Neural cell (in vitro differentiated cells): ENCODE measurements around the gene MED15. TPM values are rescaled to one million over a fixed set of nuclear protein-coding genes. Genes with fewer than 3 reads are reported as not detected.

Experiments
- H2AFZ ChIP-seq: fragments of 200-600, 300-800 bp; sonication (generic), shearing (Covaris generic); 2 replicates; pipeline ENCODE4 v1.6.0; 2014; ENCODE audit warnings: low read depth, mild to moderate bottlenecking, antibody characterized with exemption, low read length, moderate library complexity
- H3F3A ChIP-seq: fragments of 200-600 bp; shearing (Covaris generic); 2 replicates; pipeline ENCODE4 v1.6.1; 2016; ENCODE audit warnings: mild to moderate bottlenecking, moderate library complexity, mixed read lengths, antibody characterized with exemption, low read length; ENCODE audit not compliant: insufficient read depth, poor library complexity, severe bottlenecking
- H3K27ac ChIP-seq: fragments of 200-600, 300-800 bp; sonication (generic), shearing (Covaris generic); 2 replicates; pipeline ENCODE4 v1.5.1; 2014; ENCODE audit warnings: mild to moderate bottlenecking, low read length, moderate library complexity
- H3K27me3 ChIP-seq: fragments of 300-800, 200-600 bp; sonication (generic), shearing (Covaris generic); 2 replicates; pipeline ENCODE4 v1.6.0; 2014; ENCODE audit warnings: mild to moderate bottlenecking, low read depth, low read length, moderate library complexity; ENCODE audit not compliant: insufficient read depth
- H3K36me3 ChIP-seq: fragments of 300-800, 200-600 bp; sonication (generic), shearing (Covaris generic); 2 replicates; pipeline ENCODE4 v1.5.1; 2014; ENCODE audit warnings: mild to moderate bottlenecking, antibody characterized with exemption, low read length, moderate library complexity; ENCODE audit not compliant: insufficient read depth
- H3K4me2 ChIP-seq: fragments of 300-800, 200-600 bp; sonication (generic), shearing (Covaris generic); 2 replicates; pipeline ENCODE4 v1.6.0; 2014; ENCODE audit warnings: mild to moderate bottlenecking, low read length
- H3K4me3 ChIP-seq: fragments of 300-800, 200-600 bp; sonication (generic), shearing (Covaris generic); 2 replicates; pipeline ENCODE4 v1.5.1; 2014; ENCODE audit warnings: mild to moderate bottlenecking, low read length, moderate library complexity
- H3K79me2 ChIP-seq: fragments of 200-600 bp; shearing (Covaris generic); replicated peaks from 2 replicates; pipeline ENCODE4 v1.6.0; 2014; ENCODE audit warnings: mild to moderate bottlenecking, low read length, moderate library complexity; ENCODE audit not compliant: insufficient read depth
- H3K9ac ChIP-seq: fragments of 300-800, 200-600 bp; sonication (generic), shearing (Covaris generic); 2 replicates; pipeline ENCODE4 v1.6.1; 2016; ENCODE audit warnings: mild to moderate bottlenecking, low read length, mixed read lengths
- H3K9me2 ChIP-seq: fragments of 200-600 bp; shearing (Covaris generic); 2 replicates; pipeline ENCODE4 v1.6.1; 2016; ENCODE audit warnings: mild to moderate bottlenecking, low read length, mixed read lengths; ENCODE audit not compliant: insufficient read depth
- H3K9me3 ChIP-seq: fragments of 200-600, 300-800 bp; sonication (generic), shearing (Covaris generic); 2 replicates; pipeline ENCODE4 v1.6.1; 2016; ENCODE audit warnings: mild to moderate bottlenecking, mixed run types, low read length, moderate library complexity, mixed read lengths
- H4K20me1 ChIP-seq: fragments of 200-600 bp; shearing (Covaris generic); 2 replicates; pipeline ENCODE4 v1.6.1; 2016; ENCODE audit warnings: mild to moderate bottlenecking, mixed run types; ENCODE audit not compliant: insufficient read depth
- CTCF ChIP-seq: fragments of 450-650 bp; IDR thresholded peaks from 2 replicates; pipeline ENCODE4 v1.5.1; 2014; ENCODE audit warnings: antibody characterized with exemption, mild to moderate bottlenecking, moderate library complexity; ENCODE audit not compliant: poor library complexity, severe bottlenecking
- EP300 ChIP-seq: fragments of 450-650 bp; conservative IDR thresholded peaks from 2 replicates; pipeline ENCODE4 v1.6.1; 2014; ENCODE audit warnings: antibody characterized with exemption, mild to moderate bottlenecking, moderate library complexity; ENCODE audit not compliant: poor library complexity, severe bottlenecking
- EZH2 ChIP-seq: fragments of 200-600, 300-800 bp; shearing (Covaris generic), sonication (generic); IDR thresholded peaks from 2 replicates; pipeline ENCODE4 v1.6.1; 2014; ENCODE audit warnings: antibody characterized with exemption, low read length, borderline replicate concordance, mild to moderate bottlenecking; ENCODE audit not compliant: insufficient read depth, poor library complexity, severe bottlenecking
- MXI1 ChIP-seq: fragments of 450-650 bp; conservative IDR thresholded peaks from 2 replicates; pipeline ENCODE4 v1.6.1; 2014; ENCODE audit warnings: antibody characterized with exemption, mild to moderate bottlenecking; ENCODE audit not compliant: poor library complexity, severe bottlenecking
- POLR2AphosphoS5 ChIP-seq: IDR thresholded peaks from 2 replicates; pipeline ENCODE4 v1.6.1; 2012
- RAD21 ChIP-seq: fragments of 450-650 bp; conservative IDR thresholded peaks from 2 replicates; pipeline ENCODE4 v1.6.1; 2014; ENCODE audit warnings: antibody characterized with exemption, mild to moderate bottlenecking, moderate library complexity
- REST ChIP-seq: IDR thresholded peaks from 2 replicates; pipeline ENCODE4 v1.6.1; 2012; ENCODE audit warnings: borderline replicate concordance
- SMC3 ChIP-seq: fragments of 450-650 bp; conservative IDR thresholded peaks from 2 replicates; pipeline ENCODE4 v1.6.1; 2014; ENCODE audit warnings: antibody characterized with exemption, mild to moderate bottlenecking, moderate library complexity; ENCODE audit not compliant: poor library complexity
- TAF1 ChIP-seq: IDR thresholded peaks from 2 replicates; pipeline ENCODE4 v1.6.1; 2012; ENCODE audit warnings: low read depth
- polyA plus RNA-seq: library from polyadenylated mRNA; depleted of rRNA; stranded (reverse); fragments of >200 nt; gene quantifications from 2 replicates; pipeline ENCODE4 v1.2.3, GENCODE V29; 2014

MED15 gene
- polyA plus RNA-seq, 1 donor from 2014 or later: 13.2 TPM

DNA sequence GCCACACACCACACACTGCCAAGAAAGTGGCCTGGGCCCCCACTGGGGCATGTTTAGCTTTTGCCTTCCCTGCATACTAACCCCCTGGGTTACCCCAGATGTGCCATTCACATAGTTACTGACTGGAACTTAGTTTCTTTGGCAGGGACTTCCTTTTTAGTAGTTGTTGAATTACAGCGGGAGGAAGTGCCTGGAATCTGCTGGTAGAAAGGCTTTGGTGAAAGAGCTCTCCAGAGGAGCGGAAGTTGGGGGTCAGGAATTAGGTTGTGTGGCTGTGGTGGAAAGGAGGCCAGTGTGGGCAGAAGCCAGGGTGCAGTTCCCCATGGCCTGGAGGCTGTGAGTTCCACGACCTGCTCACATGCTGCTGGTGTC, 69.0 kb downstream of the MED15 start:
- Histone ChIP-seq H3K27ac (no peak overlapping the region), H3K9me3 (no peaks in the 10 kb centered on the region), H3K9me2 (no peaks in the 10 kb centered on the region), H3K4me2 (no peak overlapping the region), H3F3A (no peaks in the 10 kb centered on the region), H3K9ac (no peak overlapping the region), H3K36me3 (peaks cover 7% of the 10 kb centered on the region), H4K20me1 (no peaks in the 10 kb centered on the region), H3K27me3 (no peaks in the 10 kb centered on the region), H3K4me3 (no peak overlapping the region), H3K79me2 (no peaks in the 10 kb centered on the region), H2AFZ (no peak overlapping the region)
- TF ChIP-seq EP300 (no peak), RAD21 (no peak), REST (no peak), MXI1 (no peak), CTCF (no peak)

DNA sequence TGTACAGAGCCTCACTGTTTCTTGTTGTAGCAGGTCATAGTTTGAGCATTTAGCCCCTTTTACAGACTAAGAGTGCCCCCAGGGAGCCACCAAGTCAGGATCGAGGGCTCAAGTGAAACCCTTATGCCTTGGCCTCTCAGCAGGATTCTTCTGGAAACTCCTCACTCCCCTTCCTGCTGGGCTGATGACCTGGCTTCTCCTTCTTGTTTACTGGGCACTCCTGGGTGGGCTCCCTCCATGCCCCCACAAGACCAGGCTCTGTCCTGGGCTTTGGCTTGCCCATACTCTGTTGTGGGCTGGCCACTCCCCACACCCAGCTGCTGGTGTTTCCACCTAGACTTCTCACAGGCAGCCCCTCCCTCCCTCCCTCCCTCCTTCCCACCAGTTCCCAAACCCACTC, 69.6 kb downstream of the MED15 start:
- no peak for TF ChIP-seq RAD21
- TF ChIP-seq EZH2: no peak
- no peak for TF ChIP-seq MXI1
- no peak for TF ChIP-seq EP300
- TF ChIP-seq REST: no peak
- TF ChIP-seq TAF1: no peak
- no peak for TF ChIP-seq CTCF
- no peak for TF ChIP-seq SMC3
- no peak for TF ChIP-seq POLR2AphosphoS5
- H3F3A ChIP-seq: no peaks in the 10 kb centered on the region
- peaks cover 7% of the 10 kb centered on the region for H3K36me3 ChIP-seq
- H3K79me2 ChIP-seq: no peaks in the 10 kb centered on the region
- H2AFZ ChIP-seq: no peak overlapping the region
- H4K20me1 ChIP-seq: no peaks in the 10 kb centered on the region
- H3K27ac ChIP-seq: no peak overlapping the region
- H3K4me2 ChIP-seq: no peak overlapping the region
- H3K9me2 ChIP-seq: no peaks in the 10 kb centered on the region
- no peaks in the 10 kb centered on the region for H3K9me3 ChIP-seq
- no peak overlapping the region for H3K9ac ChIP-seq
- H3K27me3 ChIP-seq: no peaks in the 10 kb centered on the region
- H3K4me3 ChIP-seq: no peak overlapping the region
